ENCODE results near the gene RNF11. TPM values are rescaled to one million over a fixed set of nuclear protein-coding genes. Genes with fewer than 3 reads are reported as not detected.

Gene RNF11
- polyA plus RNA-seq, 3 donors, result 25.3 to 30.4 (median 28.4) TPM

GRCh38 chr1:51311826-51312225 lies 75.8 kb downstream of the RNF11 start:
- Mint-ChIP-seq H3K27me3 (ENCODE audit: low read depth in 3 of 3) (peaks cover 0 to 4% (median 3%) of the 10 kb centered on the region in 3 donors), H3K4me1 (peaks cover 23% of the 10 kb centered on the region), H3K4me3 (no peak overlapping the region), H3K27ac (peak overlapping the region in 1 of 7 donors; percentile 31), H3K36me3 (no peaks in the 10 kb centered on the region), H3K9me3 (peaks cover 0 to 2% (median 0%) of the 10 kb centered on the region in 7 donors)
- no CpG with 5 or more reads among the region's 5 CpGs for WGBS (ENCODE audit: insufficient coverage)
- TF ChIP-seq CTCF (IDR thresholded peaks at IDR 0.05), result no peak
- peaks cover 10 to 18% of the 10 kb centered on the region in 2 donors for H3K4me1 ChIP-seq (ENCODE audit: control insufficient read depth in 1 of 2, insufficient read depth in 2 of 2, low read length in 2 of 2)
- H3K9ac ChIP-seq (ENCODE audit: insufficient read depth, low read length, poor library complexity, severe bottlenecking), result no peak overlapping the region
- H3K36me3 ChIP-seq (replicated peaks in 1 of 2; ENCODE audit: control insufficient read depth in 1 of 2, insufficient read depth in 2 of 2, low read length in 2 of 2), result no peaks in the 10 kb centered on the region
- H3K4me3 ChIP-seq (replicated peaks in 1 of 3; ENCODE audit: low read depth in 2 of 3, low read length in 3 of 3), result no peak overlapping the region
- H3K27me3 ChIP-seq (ENCODE audit: control insufficient read depth in 2 of 2, insufficient read depth in 2 of 2, low read length in 2 of 2), result no peaks in the 10 kb centered on the region
- H4K20me1 ChIP-seq (ENCODE audit: insufficient read depth, low read length), result no peaks in the 10 kb centered on the region
- intact Hi-C loops (cut with micrococcal nuclease), result no loop called here
- no peak for DNase-seq
- no peak overlapping the region for H3K4me2 ChIP-seq (replicated peaks; ENCODE audit: extremely low read depth, low read length, poor library complexity, severe bottlenecking)
- no peak overlapping the region for H2AFZ ChIP-seq (ENCODE audit: insufficient read depth, low read depth, low read length, poor library complexity, severe bottlenecking)
- H3K9me3 ChIP-seq (replicated peaks in 1 of 2; ENCODE audit: control insufficient read depth in 1 of 2, insufficient read depth in 1 of 2, low read length in 2 of 2), result no peaks in the 10 kb centered on the region
- H3K79me2 ChIP-seq (ENCODE audit: insufficient read depth, low read length), result no peaks in the 10 kb centered on the region
- no peak overlapping the region for H3K27ac ChIP-seq (ENCODE audit: low read depth in 1 of 2, low read length in 2 of 2)

- Histone ChIP-seq H4K20me1 (ENCODE audit: insufficient read depth, low read length) (no peaks in the 10 kb centered on the region), H3K9ac (ENCODE audit: insufficient read depth, low read length, poor library complexity, severe bottlenecking) (no peak overlapping the region), H3K4me2 (replicated peaks; ENCODE audit: extremely low read depth, low read length, poor library complexity, severe bottlenecking) (no peak overlapping the region), H3K27ac (ENCODE audit: low read depth in 1 of 2, low read length in 2 of 2) (no peak overlapping the region), H3K9me3 (replicated peaks in 1 of 2; ENCODE audit: control insufficient read depth in 1 of 2, insufficient read depth in 1 of 2, low read length in 2 of 2) (no peaks in the 10 kb centered on the region), H3K79me2 (ENCODE audit: insufficient read depth, low read length) (no peaks in the 10 kb centered on the region), H3K4me1 (ENCODE audit: control insufficient read depth in 1 of 2, insufficient read depth in 2 of 2, low read length in 2 of 2) (peaks cover 10 to 18% of the 10 kb centered on the region in 2 donors), H3K27me3 (ENCODE audit: control insufficient read depth in 2 of 2, insufficient read depth in 2 of 2, low read length in 2 of 2) (no peaks in the 10 kb centered on the region), H3K4me3 (replicated peaks in 1 of 3; ENCODE audit: low read depth in 2 of 3, low read length in 3 of 3) (no peak overlapping the region), H2AFZ (ENCODE audit: insufficient read depth, low read depth, low read length, poor library complexity, severe bottlenecking) (no peak overlapping the region), H3K36me3 (replicated peaks in 1 of 2; ENCODE audit: control insufficient read depth in 1 of 2, insufficient read depth in 2 of 2, low read length in 2 of 2) (no peaks in the 10 kb centered on the region)
- intact Hi-C loops (cut with micrococcal nuclease), result no loop called here
- WGBS (ENCODE audit: insufficient coverage), result 100% methylated on average over 2 of the region's 4 CpGs
- Mint-ChIP-seq H3K4me1 (peaks cover 23% of the 10 kb centered on the region), H3K9me3 (peaks cover 0 to 2% (median 0%) of the 10 kb centered on the region in 7 donors), H3K36me3 (no peaks in the 10 kb centered on the region), H3K4me3 (no peak overlapping the region), H3K27ac (no peak overlapping the region), H3K27me3 (ENCODE audit: low read depth in 3 of 3) (peaks cover 0 to 4% (median 3%) of the 10 kb centered on the region in 3 donors)
- no peak for TF ChIP-seq CTCF (IDR thresholded peaks at IDR 0.05)
- no peak for DNase-seq
Observed at GRCh38 chr1:51312718-51313117, 76.6 kb downstream of the RNF11 start.
